Activated T-helper 1 cell treated with Interleukin-2 at 50 U/mL for 16 hours (primary cell): ENCODE results near the gene CHRNB4.
"Not testable (repeated sequence)": the region's sequence is repeated elsewhere in the genome, so short reads cannot be mapped to it uniquely, and the experiment has no call there.

Experiments used
- DNase-seq: peaks from one replicate; pipeline ENCODE4 v3.0.0-alpha.2; 2020; ENCODE audit warnings: low read depth

Gene CHRNB4

GRCh38 chr15:78641102-78641748 is at the start of gene CHRNB4:
TSS of gene CHRNB4 (minus strand) at chr15:78641210. CDS start at chr15:78641133, 77 bp downstream.
- DNase-seq = no peak

- DNase-seq = no peak
These were observed 48.6 kb upstream of the CHRNB4 start for GRCh38 chr15:78689626-78690025.

- DNase-seq = no peak
These were observed 44.9 kb upstream of the CHRNB4 start for GRCh38 chr15:78685925-78686324.

GRCh38 chr15:78685159-78685921 is 44.3 kb upstream of the CHRNB4 start:
- no peak for DNase-seq

GRCh38 chr15:78684657-78685056 is 43.6 kb upstream of the CHRNB4 start:
- no peak for DNase-seq

- DNase-seq = not testable (repeated sequence)
These were observed 42.6 kb upstream of the CHRNB4 start for GRCh38 chr15:78683599-78683998.

- DNase-seq = no peak
These were observed 41.8 kb upstream of the CHRNB4 start for GRCh38 chr15:78682693-78683410.

- DNase-seq = no peak
These were observed 41.1 kb upstream of the CHRNB4 start for GRCh38 chr15:78682004-78682651.

GRCh38 chr15:78681281-78682003 is 40.4 kb upstream of the CHRNB4 start:
- no peak for DNase-seq

- no peak for DNase-seq
These were observed 39.5 kb upstream of the CHRNB4 start for GRCh38 chr15:78680431-78681075.

GRCh38 chr15:78679089-78679511 is 38.1 kb upstream of the CHRNB4 start:
- DNase-seq = no peak

- DNase-seq = no peak
These were observed 35.6 kb upstream of the CHRNB4 start for GRCh38 chr15:78676424-78677110.

- no peak for DNase-seq
These were observed 34.8 kb upstream of the CHRNB4 start for GRCh38 chr15:78675617-78676360.

- no peak for DNase-seq
These were observed 34.2 kb upstream of the CHRNB4 start for GRCh38 chr15:78675206-78675605.

- DNase-seq = no peak
These were observed 33.0 kb upstream of the CHRNB4 start for GRCh38 chr15:78673917-78674444.

- no peak for DNase-seq
These were observed 32.5 kb upstream of the CHRNB4 start for GRCh38 chr15:78673476-78673875.

GRCh38 chr15:78672285-78673014 is 31.4 kb upstream of the CHRNB4 start:
- no peak for DNase-seq

- DNase-seq = no peak
These were observed 30.7 kb upstream of the CHRNB4 start for GRCh38 chr15:78671626-78672211.

- DNase-seq = no peak
These were observed 28.0 kb upstream of the CHRNB4 start for GRCh38 chr15:78668987-78669386.
